NCI-H2107 treated with DMSO at 0.1 percent for 48 hours (cell line): ENCODE data around the gene PREX1.
"Not testable (repeated sequence)": the region's sequence is repeated elsewhere in the genome, so short reads cannot be mapped to it uniquely, and the experiment has no call there.

Experiments used
- DNase-seq: peaks from one replicate; lab custom pipeline; 2025; ENCODE audit not compliant: unreplicated experiment; lab: John Stamatoyannopoulos, UW

The PREX1 gene

GRCh38 chr20:48812600-48813445, 15.0 kb downstream of the PREX1 start:
- DNase-seq, result no peak

DNA sequence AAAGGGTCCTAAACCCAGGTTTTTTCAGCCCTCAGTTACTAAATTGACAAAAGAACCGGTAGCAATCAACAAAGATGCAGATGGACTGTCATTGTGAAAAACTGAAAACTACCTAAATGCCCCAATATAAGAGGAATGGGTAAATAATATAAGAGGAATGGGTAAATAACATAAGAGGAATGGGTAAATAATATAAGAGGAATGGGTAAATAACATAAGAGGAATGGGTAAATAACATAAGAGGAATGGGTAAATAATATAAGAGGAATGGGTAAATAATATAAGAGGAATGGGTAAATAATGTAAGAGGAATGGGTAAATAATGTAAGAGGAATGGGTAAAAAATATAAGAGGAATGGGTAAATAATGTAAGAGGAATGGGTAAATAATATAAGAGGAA, 15.7 kb downstream of the PREX1 start:
- not testable (repeated sequence) for DNase-seq

DNA sequence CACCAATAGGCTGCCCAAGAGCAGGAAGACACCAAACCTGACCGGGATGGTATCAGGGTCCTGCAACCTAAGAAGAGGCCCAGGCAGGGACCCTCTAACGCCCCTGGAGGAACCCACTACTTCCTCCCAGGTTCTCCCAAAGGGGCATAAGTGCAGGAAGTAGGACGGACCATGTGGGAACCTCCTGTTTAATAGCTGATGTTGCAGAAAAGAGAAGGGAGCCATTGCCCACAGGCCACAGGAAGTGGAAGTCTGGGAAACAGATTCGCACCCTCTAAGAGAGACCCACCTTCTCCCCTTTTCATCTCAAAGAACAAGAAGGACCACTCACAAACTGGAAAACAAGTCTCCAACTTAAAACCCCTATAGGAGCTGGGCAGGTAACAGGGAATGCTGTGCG, 18.1 kb downstream of the PREX1 start:
- DNase-seq, result no peak

DNA sequence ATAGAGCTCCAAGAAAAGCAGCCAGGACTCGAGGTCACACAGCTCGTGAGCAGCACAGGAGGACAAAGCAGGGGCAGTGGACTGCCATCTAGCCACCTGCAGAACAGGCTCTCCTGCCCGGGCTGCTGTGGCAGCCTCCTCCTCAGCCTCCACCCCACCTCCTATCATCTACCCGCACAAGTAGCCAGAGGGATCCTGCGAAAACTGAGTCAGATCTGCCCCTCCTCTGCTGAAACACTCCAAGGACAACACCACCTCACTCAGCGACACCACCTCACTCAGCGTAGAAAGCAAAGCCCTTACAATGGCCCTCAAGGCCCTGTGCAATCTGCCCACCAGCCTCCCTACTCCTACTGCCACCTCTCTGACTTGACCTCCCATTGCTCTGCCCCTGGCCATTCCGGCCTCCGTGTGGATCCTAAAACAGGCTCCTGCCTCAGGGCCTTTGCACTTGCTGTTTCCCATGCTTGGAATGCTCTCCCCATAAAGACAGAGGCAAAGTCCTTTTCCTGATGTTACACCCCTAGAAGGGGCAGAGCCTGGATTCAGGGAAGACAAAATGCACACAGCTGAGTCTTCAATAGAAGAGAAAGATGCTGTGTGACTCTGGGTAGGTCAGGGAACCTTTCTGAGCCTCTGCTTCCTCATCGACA, 19.3 kb downstream of the PREX1 start:
- no peak for DNase-seq

DNA sequence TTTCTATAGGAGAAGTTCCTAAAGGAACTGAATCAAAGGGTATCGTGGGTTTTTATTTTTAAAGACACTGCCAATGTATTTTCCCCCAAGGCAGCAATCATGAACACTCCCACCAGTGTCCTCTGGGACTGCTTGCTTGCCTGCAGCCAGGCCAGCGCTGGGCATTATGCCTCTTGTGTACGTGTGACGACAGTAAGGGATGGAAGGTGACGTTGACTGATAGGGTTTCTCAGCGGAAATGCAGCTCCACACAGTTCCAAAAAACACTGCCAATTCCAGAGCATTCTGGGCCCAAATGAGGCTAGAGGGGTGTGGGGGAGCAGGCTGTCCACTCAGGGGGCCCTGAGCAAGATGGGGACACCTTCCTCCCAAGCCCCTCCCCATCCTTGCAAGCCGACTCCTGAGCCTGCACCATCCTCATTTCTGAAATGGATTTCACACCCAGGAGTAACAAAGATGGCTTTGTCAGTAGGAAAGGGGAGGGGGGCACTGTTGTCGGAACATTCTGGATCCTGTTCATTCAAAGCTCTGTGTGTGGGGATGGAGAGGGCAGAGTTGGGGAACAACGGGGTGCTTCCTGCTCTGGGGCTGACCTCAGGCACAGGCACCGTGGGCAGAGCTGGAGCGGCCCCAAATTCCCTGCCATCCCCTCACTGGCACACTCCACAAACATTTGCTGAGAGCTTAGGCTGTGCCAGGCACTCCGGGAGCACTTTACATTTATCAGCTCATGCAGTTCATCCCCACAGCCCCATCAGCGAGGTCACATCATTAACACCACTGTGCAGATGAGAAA, 20.0 kb downstream of the PREX1 start:
- no peak for DNase-seq

GRCh38 chr20:48807051-48807450, 20.7 kb downstream of the PREX1 start:
- no peak for DNase-seq

- no peak for DNase-seq
Measured at GRCh38 chr20:48805716-48806115, 22.1 kb downstream of the PREX1 start.

DNA sequence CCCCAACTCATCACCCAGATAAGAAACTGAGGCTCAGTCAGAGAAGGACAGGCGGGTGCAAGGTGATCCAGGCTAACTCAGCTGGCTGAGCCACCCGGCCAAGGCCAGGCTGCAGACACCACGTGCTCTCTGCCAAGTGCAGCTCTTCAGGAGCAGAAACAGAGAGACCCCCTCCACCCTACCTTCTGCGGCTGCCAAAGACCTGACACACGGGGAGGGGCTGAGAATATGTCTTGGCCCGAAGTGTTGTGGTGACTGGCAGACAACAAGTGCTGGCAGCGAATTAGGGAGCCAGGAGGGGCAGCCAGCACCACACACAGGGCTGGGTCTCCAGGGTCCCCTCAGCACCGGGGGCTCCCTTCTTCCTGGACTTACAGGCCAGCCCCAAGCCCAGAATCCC, 22.5 kb downstream of the PREX1 start:
- no peak for DNase-seq

- DNase-seq, result no peak
Measured at GRCh38 chr20:48804300-48804980, 23.4 kb downstream of the PREX1 start.

DNA sequence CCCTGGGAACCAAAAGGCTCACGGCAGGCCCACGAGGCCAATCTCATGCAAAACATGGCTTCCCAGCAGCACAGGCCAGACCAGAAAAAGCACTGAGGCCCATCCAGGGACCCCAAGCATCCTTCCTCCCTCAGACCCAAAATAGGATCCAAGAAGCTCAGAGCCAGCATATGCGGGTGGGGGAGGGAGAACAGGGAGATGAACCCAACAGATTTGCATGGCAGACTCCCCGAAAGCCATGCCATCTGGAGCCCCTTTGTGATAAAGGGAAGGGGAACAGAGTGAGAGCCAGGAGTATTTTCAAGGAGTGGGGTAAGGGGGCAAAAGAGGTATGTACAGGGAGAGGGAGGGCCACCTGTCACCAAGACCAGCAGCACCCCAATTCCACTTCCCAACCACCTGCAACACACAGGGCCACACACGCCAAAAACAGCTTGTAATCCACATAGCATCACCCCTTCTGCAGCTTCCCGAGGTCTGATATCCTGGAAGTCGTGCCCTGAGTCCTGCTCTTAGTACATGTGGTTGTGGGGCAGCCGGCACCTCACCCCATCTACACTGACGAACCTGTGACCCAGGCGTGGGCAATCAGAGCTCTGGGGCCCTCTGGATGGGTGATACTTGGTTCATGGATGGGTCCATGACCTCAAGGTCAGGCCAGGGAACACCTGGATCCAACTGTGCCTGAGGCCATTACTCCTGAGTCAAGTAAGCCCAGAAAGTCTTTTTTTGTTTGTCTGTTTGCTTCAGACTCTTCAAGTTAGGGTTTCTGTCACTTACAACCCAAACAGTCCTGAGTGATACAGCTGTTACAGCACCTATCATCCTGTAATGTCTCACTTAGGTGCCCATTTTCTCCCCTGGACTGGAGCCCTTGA, 24.4 kb downstream of the PREX1 start:
- no peak for DNase-seq

DNA sequence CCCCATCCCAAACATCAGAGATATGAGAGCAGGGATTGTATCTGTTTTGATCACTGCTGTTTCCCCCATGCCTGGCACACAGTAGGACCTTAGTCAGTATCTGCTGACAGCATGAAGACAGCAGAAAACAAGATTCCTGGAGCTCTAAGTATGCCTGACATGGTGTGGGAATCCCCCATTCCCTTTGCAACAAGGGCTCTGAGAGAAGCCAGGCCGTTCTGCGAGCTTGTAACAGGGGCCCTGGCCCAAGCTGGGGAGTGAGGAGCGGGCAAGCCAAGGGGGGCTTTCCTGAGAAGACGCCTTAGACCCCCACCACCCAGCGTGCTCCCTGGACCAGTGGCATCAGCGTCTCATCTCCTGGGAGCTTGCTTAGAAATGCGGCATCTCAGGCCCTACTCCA, 25.2 kb downstream of the PREX1 start:
- DNase-seq, result no peak

- DNase-seq, result no peak
Measured at GRCh38 chr20:48802216-48802615, 25.6 kb downstream of the PREX1 start.

DNA sequence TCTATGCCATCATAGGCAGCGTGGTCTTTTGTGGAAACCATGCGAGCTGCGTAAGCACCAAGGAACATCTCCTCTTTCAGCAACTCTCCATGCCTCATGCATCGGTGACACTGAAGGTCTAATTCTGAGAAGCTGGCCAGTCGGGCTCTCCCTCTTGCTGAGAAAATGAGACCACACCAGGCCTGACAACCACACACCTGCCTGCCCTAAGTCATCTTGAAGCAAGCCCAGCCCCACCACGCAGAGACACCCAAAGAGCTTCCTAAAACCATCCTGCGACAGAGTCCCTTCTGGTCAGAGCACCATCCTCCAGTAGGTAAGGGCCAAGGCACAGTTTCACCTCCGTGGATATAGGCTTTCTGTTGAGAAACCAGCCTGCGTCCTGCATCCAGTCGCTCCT, 26.6 kb downstream of the PREX1 start:
- no peak for DNase-seq

DNA sequence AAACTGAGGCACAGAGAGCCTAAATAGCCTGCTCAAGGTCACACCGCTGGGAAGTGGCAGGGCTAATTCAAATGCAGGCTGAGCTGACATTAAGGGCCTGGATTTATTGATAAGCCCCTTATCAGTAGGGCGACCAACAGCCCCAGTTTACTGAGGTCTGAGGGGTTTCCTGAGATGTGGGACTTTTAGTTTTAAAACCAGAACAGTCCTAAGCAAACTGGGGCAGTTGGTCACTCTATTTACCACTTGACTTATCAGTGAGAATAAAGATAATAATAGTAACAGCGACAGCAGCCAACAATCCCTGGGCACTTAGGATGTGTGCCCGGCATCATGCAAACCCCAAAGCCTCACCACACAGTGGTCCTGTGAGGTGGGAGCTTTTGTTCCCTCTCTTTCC, 27.6 kb downstream of the PREX1 start:
- DNase-seq, result no peak

DNA sequence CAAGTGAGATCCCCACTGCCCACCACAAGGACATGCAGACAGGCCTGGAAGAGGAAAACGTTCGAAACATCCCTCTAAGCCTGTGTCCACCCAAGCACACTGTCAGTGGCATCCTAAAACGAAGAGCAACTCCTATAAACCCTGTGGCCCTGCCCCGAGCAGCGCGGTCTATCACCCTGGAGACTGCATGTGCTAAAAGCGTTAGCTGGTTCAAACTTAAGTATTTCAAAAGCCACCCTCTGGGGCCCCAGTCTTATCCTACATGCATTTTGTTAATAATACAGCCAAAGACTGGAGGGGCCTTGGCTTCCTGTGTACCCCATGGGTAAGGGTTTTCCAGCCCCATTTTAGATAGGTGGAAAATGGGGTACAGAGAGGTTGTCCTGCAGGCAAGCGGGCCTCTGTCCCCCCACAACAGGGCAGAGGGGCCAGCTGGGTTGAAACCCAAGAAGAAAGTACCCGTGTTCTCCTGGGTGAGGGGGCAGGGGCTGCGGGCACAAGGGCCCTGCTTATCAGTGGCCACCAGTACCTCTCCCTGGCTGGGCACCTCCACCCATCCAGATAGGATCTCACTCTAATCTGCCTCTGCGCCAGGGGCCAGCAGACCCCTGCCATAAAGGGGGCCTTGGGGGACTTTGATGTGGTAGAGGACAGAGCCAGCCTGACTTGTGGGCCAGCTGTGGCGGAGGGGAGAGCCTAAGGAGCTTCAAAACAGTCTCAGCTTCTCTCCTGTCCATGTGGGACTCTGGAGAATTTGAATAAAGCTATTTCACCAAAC, 28.3 kb downstream of the PREX1 start:
- DNase-seq, result no peak

- DNase-seq, result no peak
Measured at GRCh38 chr20:48797850-48798747, 29.7 kb downstream of the PREX1 start.

- no peak for DNase-seq
Measured at GRCh38 chr20:48797275-48797825, 30.4 kb downstream of the PREX1 start.

- no peak for DNase-seq
Measured at GRCh38 chr20:48795732-48796131, 32.1 kb downstream of the PREX1 start.
